Left colon (tissue), 2 donors: ENCODE measurements around the gene SIRT2. TPM values are rescaled to one million over a fixed set of nuclear protein-coding genes. Genes with fewer than 3 reads are reported as not detected.
"Not testable (repeated sequence)": the region's sequence is repeated elsewhere in the genome, so short reads cannot be mapped to it uniquely, and the experiment has no call there.

Source experiments
- ATAC-seq: fragments of 200-7000 bp; cut with Tn5 transposase; one replicate; pipeline ENCODE4 v1.9.1; 2020; ENCODE audit warnings: mild to moderate bottlenecking, moderate library complexity
- DNase-seq, 2 donors: peaks; one replicate each; pipeline ENCODE4 v3.0.0-alpha.2; 2020
- intact Hi-C, 2 donors: fragments of 100-400 bp; cut with DNase I in 1 of 2; cut with micrococcal nuclease in 1 of 2; formaldehyde crosslinking; loops; one replicate each; pipeline versions ENCODE4 v1.11.2 to v1.14.0; 2022; cut with DNase I, micrococcal nuclease
- total RNA-seq, 2 donors: library from RNA; stranded (reverse); fragmentation: NEBNext Ultra II Directional; extraction: Animal tissue kit (Norgen Biotek cat#: 25700); gene quantifications; one replicate each; pipeline ENCODE4 v1.2.1, GENCODE V29; 2021
- donor health status: DM: no; HTN: no; CAD: no.
- donor health status: DM: yes; HTN: yes; CAD: no.

The SIRT2 gene
- total RNA-seq, 2 donors from 2014 or later = 32.9 to 39.9 TPM

- ATAC-seq = peak; percentile 14
- DNase-seq = no peak
These were observed 5.4 kb upstream of the SIRT2 start for GRCh38 chr19:38904581-38905539.

GRCh38 chr19:38901683-38902082, 2.3 kb upstream of the SIRT2 start:
- intact Hi-C loops = no loop called here
- DNase-seq (no peak), ATAC-seq (no peak)

More at GRCh38 chr19:38904581-38905539, 5.4 kb upstream of the SIRT2 start:
- intact Hi-C loops = no loop called here

GRCh38 chr19:38900743-38901190, 1.3 kb upstream of the SIRT2 start:
- intact Hi-C loops = no loop called here
- ATAC-seq (no peak), DNase-seq (no peak)

- intact Hi-C loops = no loop called here
- DNase-seq (no peak), ATAC-seq (no peak)
These were observed 798 bp upstream of the SIRT2 start for GRCh38 chr19:38900202-38900629.

GRCh38 chr19:38898788-38899446, 501 bp downstream of the SIRT2 start:
- intact Hi-C loops = no loop called here
- DNase-seq = no peak
- peak; percentile 6 for ATAC-seq

- intact Hi-C loops = no loop called here
- DNase-seq (no peak), ATAC-seq (no peak)
These were observed 4.5 kb downstream of the SIRT2 start for GRCh38 chr19:38894968-38895367.

- ATAC-seq (no peak), DNase-seq (no peak)
- intact Hi-C loops = no loop called here
These were observed 6.1 kb downstream of the SIRT2 start for GRCh38 chr19:38893341-38893771.

GRCh38 chr19:38892841-38893240, 6.6 kb downstream of the SIRT2 start:
- intact Hi-C loops = no loop called here
- no peak for ATAC-seq
- no peak for DNase-seq

- no peak for ATAC-seq
- DNase-seq = no peak
- intact Hi-C loops = no loop called here
These were observed 7.6 kb downstream of the SIRT2 start for GRCh38 chr19:38891771-38892170.

- no peak for ATAC-seq
- intact Hi-C loops = no loop called here
- no peak for DNase-seq
These were observed 8.7 kb downstream of the SIRT2 start for GRCh38 chr19:38890686-38891085.

GRCh38 chr19:38889803-38890202, 9.6 kb downstream of the SIRT2 start:
- intact Hi-C loops = no loop called here
- DNase-seq (no peak), ATAC-seq (no peak)

GRCh38 chr19:38888876-38889275, 10.5 kb downstream of the SIRT2 start:
- intact Hi-C loops = no loop called here

GRCh38 chr19:38884691-38885090, 14.7 kb downstream of the SIRT2 start:
- DNase-seq, intact Hi-C loops, ATAC-seq: not testable (repeated sequence)

More at GRCh38 chr19:38888876-38889275, 10.5 kb downstream of the SIRT2 start:
- DNase-seq (no peak), ATAC-seq (no peak)

GRCh38 chr19:38883286-38883685, 16.1 kb downstream of the SIRT2 start:
- no peak for ATAC-seq
- intact Hi-C loops = no loop called here

GRCh38 chr19:38880882-38881609, 18.4 kb downstream of the SIRT2 start:
- intact Hi-C loops = no loop called here
- ATAC-seq (no peak), DNase-seq (no peak)

More at GRCh38 chr19:38883286-38883685, 16.1 kb downstream of the SIRT2 start:
- no peak for DNase-seq

- intact Hi-C loops = no loop called here
- DNase-seq = no peak
- ATAC-seq = no peak
These were observed 19.1 kb downstream of the SIRT2 start for GRCh38 chr19:38880076-38880881.

GRCh38 chr19:38879400-38879751, 20.0 kb downstream of the SIRT2 start:
- no peak for DNase-seq
- intact Hi-C loops = no loop called here
- ATAC-seq = no peak

- intact Hi-C loops = no loop called here
- ATAC-seq (no peak), DNase-seq (no peak)
These were observed 20.6 kb downstream of the SIRT2 start for GRCh38 chr19:38878575-38879399.
